ENCODE measurements around the gene UBE2D2.

Gene UBE2D2

GRCh38 chr5:139652788-139653241, 91.7 kb downstream of the UBE2D2 start:
- no peaks in the 10 kb centered on the region for H3K36me3 ChIP-seq (ENCODE audit: control insufficient read depth, low read depth, low read length)
- peaks cover 46% of the 10 kb centered on the region for H3K4me1 ChIP-seq (ENCODE audit: control insufficient read depth, low read depth, low read length)
- H3K27ac ChIP-seq (ENCODE audit: low read length) = no peak overlapping the region
- peaks cover under 1% of the 10 kb centered on the region for H3K27me3 ChIP-seq (ENCODE audit: control insufficient read depth, insufficient read depth, low read length)
- peak overlapping the region; percentile 13 for H3K4me3 ChIP-seq (ENCODE audit: low read length)
- H3K9ac ChIP-seq (ENCODE audit: low read length) = no peak overlapping the region
- no peaks in the 10 kb centered on the region for H3K9me3 ChIP-seq (ENCODE audit: control insufficient read depth, low read depth, low read length)

DNA sequence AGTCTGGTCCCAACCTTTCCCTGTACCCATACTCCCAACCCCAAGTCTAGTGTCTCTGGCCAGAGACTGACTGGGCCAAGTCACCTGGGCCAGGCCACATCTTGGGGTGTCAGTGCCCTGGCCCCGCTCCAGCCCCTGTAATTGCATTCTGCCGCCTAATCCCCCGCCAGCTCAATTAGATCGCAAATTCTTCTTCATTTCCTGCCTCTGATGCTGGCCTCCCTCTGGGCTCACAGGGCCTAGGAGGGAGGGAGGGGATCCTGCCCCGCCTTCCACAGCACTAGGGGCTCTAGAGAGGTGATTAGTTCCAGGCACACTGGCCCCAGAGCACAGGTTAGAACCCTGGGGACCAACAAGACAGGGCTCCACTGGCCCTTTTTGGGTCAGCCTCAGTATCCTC, 92.5 kb downstream of the UBE2D2 start:
- peaks cover 48% of the 10 kb centered on the region for H3K4me1 ChIP-seq (ENCODE audit: control insufficient read depth, low read depth, low read length)
- no peaks in the 10 kb centered on the region for H3K36me3 ChIP-seq (ENCODE audit: control insufficient read depth, low read depth, low read length)
- no peaks in the 10 kb centered on the region for H3K27me3 ChIP-seq (ENCODE audit: control insufficient read depth, insufficient read depth, low read length)
- H3K9ac ChIP-seq (ENCODE audit: low read length) = no peak overlapping the region
- no peak overlapping the region for H3K4me3 ChIP-seq (ENCODE audit: low read length)
- H3K27ac ChIP-seq (ENCODE audit: low read length) = no peak overlapping the region
- no peaks in the 10 kb centered on the region for H3K9me3 ChIP-seq (ENCODE audit: control insufficient read depth, low read depth, low read length)

- Histone ChIP-seq H3K27ac (ENCODE audit: low read length) (no peak overlapping the region), H3K9ac (ENCODE audit: low read length) (no peak overlapping the region), H3K4me1 (ENCODE audit: control insufficient read depth, low read depth, low read length) (peaks cover 57% of the 10 kb centered on the region), H3K4me3 (ENCODE audit: low read length) (no peak overlapping the region), H3K36me3 (ENCODE audit: control insufficient read depth, low read depth, low read length) (no peaks in the 10 kb centered on the region), H3K9me3 (ENCODE audit: control insufficient read depth, low read depth, low read length) (no peaks in the 10 kb centered on the region), H3K27me3 (ENCODE audit: control insufficient read depth, insufficient read depth, low read length) (no peaks in the 10 kb centered on the region)
These were observed 93.3 kb downstream of the UBE2D2 start for GRCh38 chr5:139654464-139654863.

DNA sequence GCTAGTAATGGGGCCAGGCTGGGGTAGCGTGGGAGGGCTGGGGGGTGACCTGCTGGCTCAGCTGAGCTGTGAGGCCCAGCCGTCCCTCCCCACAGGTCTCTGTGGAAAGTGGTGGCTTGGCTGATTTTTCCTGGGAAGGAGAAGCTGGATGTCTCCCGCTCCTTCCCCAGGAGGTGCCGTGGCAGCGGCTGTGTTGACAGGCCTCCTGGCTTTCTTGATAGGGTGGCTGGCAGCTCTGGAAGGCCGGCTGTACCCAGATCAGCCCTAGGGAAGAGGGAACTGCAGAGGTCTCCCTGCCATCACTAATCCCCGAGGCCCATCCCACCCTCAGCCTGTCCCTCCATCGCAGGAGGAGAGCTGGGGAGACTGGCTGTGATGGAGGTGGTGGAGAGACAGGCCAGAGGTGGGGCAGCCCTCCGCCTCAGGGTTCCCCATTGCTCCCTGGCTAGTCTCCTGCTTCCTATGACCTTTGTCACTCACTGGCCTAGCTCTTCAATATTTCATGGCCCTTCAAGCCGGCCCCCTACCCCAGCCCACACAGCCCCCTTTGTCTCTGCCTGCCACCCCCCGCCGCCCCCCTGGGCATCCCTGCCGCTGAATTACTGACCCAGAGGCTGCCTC, 93.8 kb downstream of the UBE2D2 start:
- Histone ChIP-seq H3K27ac (ENCODE audit: low read length) (no peak overlapping the region), H3K36me3 (ENCODE audit: control insufficient read depth, low read depth, low read length) (no peaks in the 10 kb centered on the region), H3K27me3 (ENCODE audit: control insufficient read depth, insufficient read depth, low read length) (no peaks in the 10 kb centered on the region), H3K4me3 (ENCODE audit: low read length) (no peak overlapping the region), H3K9ac (ENCODE audit: low read length) (no peak overlapping the region), H3K4me1 (ENCODE audit: control insufficient read depth, low read depth, low read length) (peaks cover 59% of the 10 kb centered on the region), H3K9me3 (ENCODE audit: control insufficient read depth, low read depth, low read length) (no peaks in the 10 kb centered on the region)

DNA sequence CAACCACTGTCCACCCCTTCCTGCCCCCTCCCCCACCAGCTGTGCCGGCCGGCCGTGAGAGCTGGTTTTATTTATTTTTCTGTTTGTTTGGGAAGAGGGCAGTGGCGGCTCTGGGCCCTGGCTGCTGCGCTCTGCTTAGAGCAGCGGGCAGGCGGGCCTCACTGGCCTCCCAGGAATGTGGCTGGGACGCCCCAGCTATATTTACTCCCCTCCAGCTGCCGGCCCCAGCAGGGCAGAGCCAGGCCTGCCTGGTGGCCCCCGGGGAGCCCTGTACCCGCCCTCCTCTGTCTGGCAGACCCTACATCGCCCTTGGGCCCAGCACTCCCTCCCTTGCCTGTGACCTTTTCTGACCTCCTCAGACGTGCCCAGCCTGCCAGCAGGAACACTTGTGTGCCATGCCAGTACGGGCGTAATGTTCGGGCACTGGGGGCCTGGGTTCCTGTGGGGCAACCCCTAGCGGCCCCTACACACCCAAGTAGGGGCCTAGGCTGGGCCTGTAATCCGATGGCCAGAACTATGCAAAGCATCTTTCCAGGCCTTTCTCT, 94.7 kb downstream of the UBE2D2 start:
- Histone ChIP-seq H3K9ac (ENCODE audit: low read length) (no peak overlapping the region), H3K9me3 (ENCODE audit: control insufficient read depth, low read depth, low read length) (no peaks in the 10 kb centered on the region), H3K4me1 (ENCODE audit: control insufficient read depth, low read depth, low read length) (peaks cover 61% of the 10 kb centered on the region), H3K27me3 (ENCODE audit: control insufficient read depth, insufficient read depth, low read length) (no peaks in the 10 kb centered on the region), H3K4me3 (ENCODE audit: low read length) (no peak overlapping the region), H3K36me3 (ENCODE audit: control insufficient read depth, low read depth, low read length) (no peaks in the 10 kb centered on the region), H3K27ac (ENCODE audit: low read length) (no peak overlapping the region)

DNA sequence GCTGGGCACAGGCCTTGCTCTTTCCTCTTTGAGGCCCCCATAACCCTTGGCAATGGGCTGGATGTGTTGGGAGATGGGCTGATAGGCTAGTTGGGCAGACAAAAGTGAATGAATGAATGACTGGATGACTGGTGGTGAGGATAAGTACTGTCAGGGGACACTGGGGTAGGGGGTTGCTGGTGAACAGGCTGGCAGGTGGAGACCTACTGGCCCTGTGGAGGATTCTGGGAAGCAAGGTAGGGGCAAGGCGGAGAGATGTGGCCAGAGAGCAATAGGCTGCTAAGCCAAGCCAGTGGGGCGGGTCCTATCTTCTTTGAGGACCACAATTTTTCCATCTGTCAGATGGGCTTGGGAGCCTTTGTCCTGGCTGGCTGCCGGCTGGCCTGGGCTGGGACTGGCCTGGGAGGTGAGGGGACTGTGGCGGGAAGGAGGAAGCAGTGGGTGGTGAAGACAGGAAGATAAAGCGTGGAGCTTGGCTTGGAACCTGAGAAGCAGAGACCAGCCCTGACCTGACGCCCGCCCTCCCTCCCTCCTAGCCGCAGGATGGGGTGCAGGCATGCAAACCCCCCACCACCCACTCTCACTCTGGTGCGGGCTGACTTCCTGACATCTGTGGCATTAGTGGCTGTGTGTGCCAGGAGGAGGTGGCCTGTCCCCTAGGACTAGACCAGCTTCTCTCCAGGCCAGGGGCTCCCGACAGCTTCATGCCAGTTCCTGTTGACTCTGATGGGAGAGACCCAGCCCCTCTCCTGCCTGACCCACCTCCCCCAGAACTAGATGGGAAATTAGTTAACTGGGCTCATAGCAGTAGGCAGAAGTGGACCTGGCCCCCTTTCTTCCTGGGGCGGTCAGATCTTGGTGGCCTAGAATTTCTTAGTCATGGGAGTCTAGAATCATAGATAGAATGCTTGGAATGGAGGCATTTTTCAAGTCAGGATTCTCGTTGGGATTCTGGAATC, 96.5 kb downstream of the UBE2D2 start:
- H3K27ac ChIP-seq (ENCODE audit: low read length) = no peak overlapping the region
- H3K9ac ChIP-seq (ENCODE audit: low read length) = no peak overlapping the region
- H3K9me3 ChIP-seq (ENCODE audit: control insufficient read depth, low read depth, low read length) = no peaks in the 10 kb centered on the region
- no peaks in the 10 kb centered on the region for H3K27me3 ChIP-seq (ENCODE audit: control insufficient read depth, insufficient read depth, low read length)
- H3K4me3 ChIP-seq (ENCODE audit: low read length) = no peak overlapping the region
- H3K36me3 ChIP-seq (ENCODE audit: control insufficient read depth, low read depth, low read length) = no peaks in the 10 kb centered on the region
- H3K4me1 ChIP-seq (ENCODE audit: control insufficient read depth, low read depth, low read length) = peaks cover 47% of the 10 kb centered on the region

GRCh38 chr5:139658501-139658927, 97.4 kb downstream of the UBE2D2 start:
- Histone ChIP-seq H3K27me3 (ENCODE audit: control insufficient read depth, insufficient read depth, low read length) (no peaks in the 10 kb centered on the region), H3K9me3 (ENCODE audit: control insufficient read depth, low read depth, low read length) (no peaks in the 10 kb centered on the region), H3K27ac (ENCODE audit: low read length) (no peak overlapping the region), H3K36me3 (ENCODE audit: control insufficient read depth, low read depth, low read length) (no peaks in the 10 kb centered on the region), H3K4me1 (ENCODE audit: control insufficient read depth, low read depth, low read length) (peaks cover 38% of the 10 kb centered on the region), H3K9ac (ENCODE audit: low read length) (no peak overlapping the region), H3K4me3 (ENCODE audit: low read length) (no peak overlapping the region)

GRCh38 chr5:139658928-139659667, 98.0 kb downstream of the UBE2D2 start:
- H3K36me3 ChIP-seq (ENCODE audit: control insufficient read depth, low read depth, low read length) = no peaks in the 10 kb centered on the region
- no peaks in the 10 kb centered on the region for H3K27me3 ChIP-seq (ENCODE audit: control insufficient read depth, insufficient read depth, low read length)
- H3K9me3 ChIP-seq (ENCODE audit: control insufficient read depth, low read depth, low read length) = no peaks in the 10 kb centered on the region
- peaks cover 38% of the 10 kb centered on the region for H3K4me1 ChIP-seq (ENCODE audit: control insufficient read depth, low read depth, low read length)
- no peak overlapping the region for H3K4me3 ChIP-seq (ENCODE audit: low read length)
- H3K27ac ChIP-seq (ENCODE audit: low read length) = no peak overlapping the region
- no peak overlapping the region for H3K9ac ChIP-seq (ENCODE audit: low read length)

DNA sequence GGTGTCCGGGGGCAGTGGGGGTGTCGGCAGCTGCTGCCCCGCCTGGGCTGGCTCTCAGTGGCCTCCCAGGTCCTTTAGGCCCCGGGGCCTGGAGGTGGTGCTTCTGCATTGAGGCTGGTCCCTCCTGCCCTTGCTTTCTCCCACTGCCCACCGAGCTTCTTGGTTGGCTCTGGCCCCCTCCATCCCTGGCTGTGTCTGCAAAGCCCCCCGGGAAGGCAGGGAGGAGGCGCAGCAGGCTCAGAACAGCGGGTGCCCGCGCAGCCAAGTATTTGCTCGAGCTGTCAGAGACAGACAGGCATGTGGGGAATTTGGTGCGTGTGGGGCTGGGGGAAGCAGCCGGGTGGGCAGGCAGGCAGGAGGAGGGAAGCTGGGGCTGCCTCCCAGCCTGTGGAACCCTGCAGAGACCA, 98.6 kb downstream of the UBE2D2 start:
- Histone ChIP-seq H3K4me3 (ENCODE audit: low read length) (no peak overlapping the region), H3K27ac (ENCODE audit: low read length) (no peak overlapping the region), H3K9ac (ENCODE audit: low read length) (no peak overlapping the region), H3K27me3 (ENCODE audit: control insufficient read depth, insufficient read depth, low read length) (no peaks in the 10 kb centered on the region), H3K4me1 (ENCODE audit: control insufficient read depth, low read depth, low read length) (peaks cover 32% of the 10 kb centered on the region), H3K36me3 (ENCODE audit: control insufficient read depth, low read depth, low read length) (no peaks in the 10 kb centered on the region), H3K9me3 (ENCODE audit: control insufficient read depth, low read depth, low read length) (no peaks in the 10 kb centered on the region)

GRCh38 chr5:139660105-139660922, 99.2 kb downstream of the UBE2D2 start:
- Histone ChIP-seq H3K4me1 (ENCODE audit: control insufficient read depth, low read depth, low read length) (peaks cover 26% of the 10 kb centered on the region), H3K4me3 (ENCODE audit: low read length) (no peak overlapping the region), H3K27me3 (ENCODE audit: control insufficient read depth, insufficient read depth, low read length) (no peaks in the 10 kb centered on the region), H3K27ac (ENCODE audit: low read length) (no peak overlapping the region), H3K36me3 (ENCODE audit: control insufficient read depth, low read depth, low read length) (no peaks in the 10 kb centered on the region), H3K9ac (ENCODE audit: low read length) (no peak overlapping the region), H3K9me3 (ENCODE audit: control insufficient read depth, low read depth, low read length) (no peaks in the 10 kb centered on the region)
